Tibial nerve (tissue), 4 donors: Measurements from ENCODE around the gene RAB20. TPM values are rescaled to one million over a fixed set of nuclear protein-coding genes. Genes with fewer than 3 reads are reported as not detected.
A peak's percentile ranks its signal among the peaks of the same experiment; 100 is the strongest.

ENCODE experiments used
- DNase-seq, 2 donors: peaks; one replicate each; pipeline ENCODE4 v3.0.0-alpha.2; 2019; ENCODE audit warnings: low spot score in 2 of 2
- H3K27ac ChIP-seq, 4 donors: fragments of 200-600 bp; sonication (generic) in 3 of 4; one replicate each; pipeline ENCODE4 v1.5.1; 2017 to 2019; ENCODE audit warnings: mild to moderate bottlenecking in 1 of 4
- H3K27me3 ChIP-seq, 2 donors: fragments of 200-600 bp; sonication (generic) in 1 of 2; one replicate each; pipeline versions ENCODE4 v1.5.1 to v1.6.0; 2017 to 2019
- H3K36me3 ChIP-seq, 3 donors: fragments of 200-600 bp; sonication (generic); one replicate each; pipeline ENCODE4 v1.5.1; 2018 to 2019
- H3K4me1 ChIP-seq, 4 donors: fragments of 200-600 bp; sonication (generic) in 3 of 4; one replicate each; pipeline ENCODE4 v1.5.1; 2017 to 2019
- H3K4me3 ChIP-seq, 4 donors: fragments of 200-600 bp; sonication (generic) in 3 of 4; one replicate each; pipeline ENCODE4 v1.5.1; 2017 to 2019; ENCODE audit warnings: mild to moderate bottlenecking in 1 of 4, moderate library complexity in 1 of 4
- H3K9me3 ChIP-seq, 4 donors: fragments of 200-600 bp; sonication (generic) in 3 of 4; one replicate each; pipeline ENCODE4 v1.5.1; 2017 to 2019
- CTCF ChIP-seq, 5 experiments: fragments of 200-600 bp in 3 of 5; fragments of 450-650 bp in 2 of 5; sonication (generic) in 3 of 5; IDR thresholded peaks; one replicate each; pipeline ENCODE4 v1.5.1; 2016 to 2019; ENCODE audit warnings: antibody characterized with exemption in 5 of 5, mild to moderate bottlenecking in 3 of 5, moderate library complexity in 2 of 5
- EP300 ChIP-seq, 2 donors: sonication (generic); formaldehyde crosslinking; IDR thresholded peaks; one replicate each; pipeline ENCODE4 v1.6.1; 2017; ENCODE audit warnings: antibody characterized with exemption in 2 of 2, mild to moderate bottlenecking in 1 of 2
- POLR2A ChIP-seq, 2 donors: fragments of 450-650 bp; IDR thresholded peaks; one replicate each; pipeline ENCODE4 v1.6.1; 2017; ENCODE audit warnings: antibody characterized with exemption in 2 of 2, mild to moderate bottlenecking in 2 of 2, moderate library complexity in 2 of 2
- WGBS, 2 donors: methylation state at CpG; one replicate each; pipeline ENCODE4 v1.1.5; 2018; 5-methylcytosine and 5-hydroxymethylcytosine counted together
- total RNA-seq, 4 donors: library from RNA; depleted of rRNA; stranded (reverse); fragments of >200 nt; gene quantifications; one replicate each; pipeline ENCODE4 v1.1.0, GENCODE V29; 2016

Gene RAB20
- total RNA-seq, 4 donors from 2014 or later = 28.5 to 52.5 (median 30.2) TPM

GRCh38 chr13:110525328-110526319 lies 35.9 kb downstream of the RAB20 start:
- Histone ChIP-seq H3K4me1 (peaks cover 0 to 91% (median 77%) of the 10 kb centered on the region in 4 donors), H3K9me3 (no peaks in the 10 kb centered on the region), H3K27ac (peak overlapping the region; percentile 64 to 93 (median 80)), H3K4me3 (no peak overlapping the region), H3K27me3 (no peaks in the 10 kb centered on the region), H3K36me3 (no peaks in the 10 kb centered on the region)
- TF ChIP-seq POLR2A (IDR thresholded peaks at IDR 0.05) (no peak), EP300 (IDR thresholded peaks at IDR 0.05) (no peak), CTCF (IDR thresholded peaks at IDR 0.05) (no peak)
- no peak for DNase-seq
- 65 to 66% methylated on average over 24 to 25 of the region's 25 CpGs for WGBS, 2 donors

GRCh38 chr13:110524541-110525257 lies 36.8 kb downstream of the RAB20 start:
- Histone ChIP-seq H3K27me3 (no peaks in the 10 kb centered on the region), H3K36me3 (no peaks in the 10 kb centered on the region), H3K4me1 (peaks cover 0 to 97% (median 82%) of the 10 kb centered on the region in 4 donors), H3K27ac (peak overlapping the region in 3 of 4 donors; percentile 72 to 93 (median 89)), H3K9me3 (no peaks in the 10 kb centered on the region), H3K4me3 (no peak overlapping the region)
- WGBS, 2 donors = 48 to 59% methylated on average over 18 to 20 of the region's 21 CpGs
- no peak for TF ChIP-seq POLR2A (IDR thresholded peaks at IDR 0.05)
- peak in 1 of 2 donors; percentile 76 for TF ChIP-seq EP300 (IDR thresholded peaks at IDR 0.05)
- no peak for DNase-seq

- peaks cover 0 to 98% (median 80%) of the 10 kb centered on the region in 4 donors for H3K4me1 ChIP-seq
- 79 to 89% methylated on average over 15 to 17 of the region's 17 CpGs for WGBS, 2 donors
Measured at GRCh38 chr13:110523838-110524540, 37.5 kb downstream of the RAB20 start.

GRCh38 chr13:110523180-110523579 lies 38.3 kb downstream of the RAB20 start:
- DNase-seq = no peak
- Histone ChIP-seq H3K4me1 (peaks cover 0 to 100% (median 74%) of the 10 kb centered on the region in 4 donors), H3K9me3 (no peaks in the 10 kb centered on the region), H3K27ac (peak overlapping the region in 2 of 4 donors; percentile 89 to 93), H3K4me3 (no peak overlapping the region), H3K36me3 (peaks cover 0 to 10% (median 0%) of the 10 kb centered on the region in 3 donors), H3K27me3 (no peaks in the 10 kb centered on the region)
- WGBS, 2 donors = 57 to 68% methylated on average over 9 of the region's 9 CpGs
- no peak for TF ChIP-seq EP300 (IDR thresholded peaks at IDR 0.05)

More at GRCh38 chr13:110523838-110524540, 37.5 kb downstream of the RAB20 start:
- TF ChIP-seq POLR2A (IDR thresholded peaks at IDR 0.05) = no peak
- TF ChIP-seq EP300 (IDR thresholded peaks at IDR 0.05) = no peak
- TF ChIP-seq CTCF (IDR thresholded peaks at IDR 0.05) = no peak
- no peak overlapping the region for H3K4me3 ChIP-seq
- no peaks in the 10 kb centered on the region for H3K27me3 ChIP-seq
- H3K9me3 ChIP-seq = no peaks in the 10 kb centered on the region
- no peak for DNase-seq
- H3K27ac ChIP-seq = peak overlapping the region in 3 of 4 donors; percentile 72 to 93 (median 89)
- H3K36me3 ChIP-seq = peaks cover 0 to 4% (median 0%) of the 10 kb centered on the region in 3 donors

- no peak overlapping the region for H3K4me3 ChIP-seq
Measured at GRCh38 chr13:110522721-110523120, 38.8 kb downstream of the RAB20 start.

More at GRCh38 chr13:110522721-110523120, 38.8 kb downstream of the RAB20 start:
- Histone ChIP-seq H3K36me3 (peaks cover 0 to 10% (median 0%) of the 10 kb centered on the region in 3 donors), H3K27me3 (no peaks in the 10 kb centered on the region), H3K27ac (peak overlapping the region in 3 of 4 donors; percentile 75 to 93 (median 89)), H3K9me3 (no peaks in the 10 kb centered on the region), H3K4me1 (peaks cover 0 to 100% (median 72%) of the 10 kb centered on the region in 4 donors)
- TF ChIP-seq CTCF (IDR thresholded peaks at IDR 0.05) (no peak), POLR2A (IDR thresholded peaks at IDR 0.05) (no peak), EP300 (IDR thresholded peaks at IDR 0.05) (no peak)
- DNase-seq = no peak
- 59 to 60% methylated on average over 5 of the region's 5 CpGs for whole genome bisulfite sequencing, 2 donors
